Immature natural killer cell (primary cell): ENCODE data around the gene EMID1. TPM values are rescaled to one million over a fixed set of nuclear protein-coding genes. Genes with fewer than 3 reads are reported as not detected.
"Not testable (repeated sequence)": the region's sequence is repeated elsewhere in the genome, so short reads cannot be mapped to it uniquely, and the experiment has no call there.

Source experiments
- DNase-seq, 3 donors: peaks; one replicate each; pipeline ENCODE4 v3.0.0; 2022; ENCODE audit warnings: mixed read lengths in 1 of 3
- H3K27ac Mint-ChIP-seq, 6 donors: one replicate each; pipeline ENCODE4 v1.8.0; 2020; ENCODE audit warnings: mixed read lengths in 6 of 6, mild to moderate bottlenecking in 5 of 6, inconsistent platforms in 4 of 6, moderate library complexity in 3 of 6
- H3K27me3 Mint-ChIP-seq, 3 donors: one replicate each; pipeline ENCODE4 v1.8.0; 2020 to 2021; ENCODE audit warnings: low read depth in 3 of 3, mild to moderate bottlenecking in 3 of 3, mixed read lengths in 3 of 3, moderate library complexity in 3 of 3, inconsistent platforms in 1 of 3
- H3K36me3 Mint-ChIP-seq, 3 donors: one replicate each; pipeline ENCODE4 v1.8.0; 2020; ENCODE audit warnings: mixed read lengths in 3 of 3, inconsistent platforms in 2 of 3, mild to moderate bottlenecking in 2 of 3
- H3K4me1 Mint-ChIP-seq, 2 donors: one replicate each; pipeline ENCODE4 v1.8.0; 2020; ENCODE audit warnings: inconsistent platforms in 2 of 2, mild to moderate bottlenecking in 2 of 2, mixed read lengths in 2 of 2, moderate library complexity in 1 of 2
- H3K4me3 Mint-ChIP-seq, 5 donors: one replicate each; pipeline ENCODE4 v1.8.0; 2020; ENCODE audit warnings: mild to moderate bottlenecking in 5 of 5, mixed read lengths in 5 of 5, inconsistent platforms in 3 of 5, moderate library complexity in 3 of 5
- H3K9me3 Mint-ChIP-seq, 6 donors: one replicate each; pipeline ENCODE4 v1.8.0; 2020; ENCODE audit warnings: mild to moderate bottlenecking in 6 of 6, mixed read lengths in 6 of 6, inconsistent platforms in 4 of 6, moderate library complexity in 3 of 6
- polyA plus RNA-seq, 3 donors: library from polyadenylated mRNA; unstranded; fragments of 300-500 nt; fragmentation: Illumina TruSeq; gene quantifications; one replicate each; pipeline ENCODE4 v1.2.3, GENCODE V29; 2021

EMID1 gene
- polyA plus RNA-seq, 3 donors from 2014 or later = 0.29 to 0.91 TPM; not detected in 1

GRCh38 chr22:29244785-29245625, 39.3 kb downstream of the EMID1 start:
- Mint-ChIP-seq H3K4me3 (no peak overlapping the region), H3K36me3 (peaks cover 0 to 14% (median 0%) of the 10 kb centered on the region in 3 donors), H3K4me1 (peaks cover 0 to 2% of the 10 kb centered on the region in 2 donors), H3K9me3 (peaks cover 0 to 2% (median 0%) of the 10 kb centered on the region in 6 donors), H3K27ac (peak overlapping the region in 1 of 6 donors; percentile 42), H3K27me3 (peaks cover 2 to 8% (median 4%) of the 10 kb centered on the region in 3 donors)
- no peak for DNase-seq

- Mint-ChIP-seq H3K4me3 (no peak overlapping the region), H3K27me3 (peaks cover 2 to 8% (median 4%) of the 10 kb centered on the region in 3 donors), H3K4me1 (peaks cover 0 to 2% of the 10 kb centered on the region in 2 donors), H3K27ac (peak overlapping the region in 1 of 6 donors; percentile 42), H3K36me3 (peaks cover 0 to 14% (median 0%) of the 10 kb centered on the region in 3 donors), H3K9me3 (peaks cover 0 to 2% (median 0%) of the 10 kb centered on the region in 6 donors)
- DNase-seq = peak; percentile 51 to 62 (median 56)
These were observed 40.1 kb downstream of the EMID1 start for GRCh38 chr22:29245626-29246385.

GRCh38 chr22:29247891-29248290, 42.2 kb downstream of the EMID1 start:
- H3K27ac Mint-ChIP-seq, H3K9me3 Mint-ChIP-seq, H3K4me3 Mint-ChIP-seq, H3K4me1 Mint-ChIP-seq, H3K27me3 Mint-ChIP-seq, H3K36me3 Mint-ChIP-seq, DNase-seq: not testable (repeated sequence)

- DNase-seq = no peak
- Mint-ChIP-seq H3K27ac (no peak overlapping the region), H3K9me3 (no peaks in the 10 kb centered on the region), H3K4me1 (no peaks in the 10 kb centered on the region), H3K4me3 (no peak overlapping the region), H3K27me3 (peaks cover 0 to 2% (median 2%) of the 10 kb centered on the region in 3 donors), H3K36me3 (no peaks in the 10 kb centered on the region)
These were observed 45.6 kb downstream of the EMID1 start for GRCh38 chr22:29251265-29251664.

- Mint-ChIP-seq H3K4me3 (no peak overlapping the region), H3K27ac (no peak overlapping the region), H3K9me3 (no peaks in the 10 kb centered on the region), H3K36me3 (no peaks in the 10 kb centered on the region), H3K27me3 (peaks cover 0 to 2% (median 2%) of the 10 kb centered on the region in 3 donors), H3K4me1 (no peaks in the 10 kb centered on the region)
- DNase-seq = no peak
These were observed 46.5 kb downstream of the EMID1 start for GRCh38 chr22:29251981-29252911.

- Mint-ChIP-seq H3K9me3 (no peaks in the 10 kb centered on the region), H3K36me3 (no peaks in the 10 kb centered on the region), H3K4me1 (no peaks in the 10 kb centered on the region), H3K27me3 (peaks cover 0 to 2% (median 2%) of the 10 kb centered on the region in 3 donors), H3K4me3 (no peak overlapping the region), H3K27ac (no peak overlapping the region)
- DNase-seq = no peak
These were observed 48.0 kb downstream of the EMID1 start for GRCh38 chr22:29253561-29254285.

- DNase-seq = no peak
- H3K4me1 Mint-ChIP-seq = no peaks in the 10 kb centered on the region
- no peak overlapping the region for H3K27ac Mint-ChIP-seq
- H3K27me3 Mint-ChIP-seq = peaks cover 0 to 2% (median 2%) of the 10 kb centered on the region in 3 donors
- no peaks in the 10 kb centered on the region for H3K9me3 Mint-ChIP-seq
- no peaks in the 10 kb centered on the region for H3K36me3 Mint-ChIP-seq
- H3K4me3 Mint-ChIP-seq = no peak overlapping the region
These were observed 48.6 kb downstream of the EMID1 start for GRCh38 chr22:29254286-29254660.

- Mint-ChIP-seq H3K27me3 (peaks cover 0 to 2% (median 2%) of the 10 kb centered on the region in 3 donors), H3K36me3 (no peaks in the 10 kb centered on the region), H3K27ac (no peak overlapping the region), H3K9me3 (no peaks in the 10 kb centered on the region), H3K4me3 (no peak overlapping the region), H3K4me1 (no peaks in the 10 kb centered on the region)
- DNase-seq = no peak
These were observed 49.4 kb downstream of the EMID1 start for GRCh38 chr22:29255064-29255621.

GRCh38 chr22:29256606-29257325, 51.1 kb downstream of the EMID1 start:
- Mint-ChIP-seq H3K4me3 (no peak overlapping the region), H3K4me1 (no peaks in the 10 kb centered on the region), H3K9me3 (no peaks in the 10 kb centered on the region), H3K27ac (no peak overlapping the region), H3K27me3 (peaks cover 0 to 2% (median 2%) of the 10 kb centered on the region in 3 donors), H3K36me3 (no peaks in the 10 kb centered on the region)
- DNase-seq = no peak

- Mint-ChIP-seq H3K27ac (no peak overlapping the region), H3K9me3 (no peaks in the 10 kb centered on the region), H3K36me3 (no peaks in the 10 kb centered on the region), H3K4me1 (no peaks in the 10 kb centered on the region), H3K27me3 (peaks cover 0 to 2% (median 0%) of the 10 kb centered on the region in 3 donors), H3K4me3 (no peak overlapping the region)
- DNase-seq = no peak
These were observed 52.1 kb downstream of the EMID1 start for GRCh38 chr22:29257751-29258181.

- Mint-ChIP-seq H3K9me3 (no peaks in the 10 kb centered on the region), H3K4me1 (no peaks in the 10 kb centered on the region), H3K27ac (no peak overlapping the region), H3K36me3 (no peaks in the 10 kb centered on the region), H3K27me3 (no peaks in the 10 kb centered on the region), H3K4me3 (no peak overlapping the region)
- no peak for DNase-seq
These were observed 52.9 kb downstream of the EMID1 start for GRCh38 chr22:29258407-29259252.
